ENCODE data around the gene UNK. TPM values are rescaled to one million over a fixed set of nuclear protein-coding genes. Genes with fewer than 3 reads are reported as not detected.

The UNK gene, protein sequence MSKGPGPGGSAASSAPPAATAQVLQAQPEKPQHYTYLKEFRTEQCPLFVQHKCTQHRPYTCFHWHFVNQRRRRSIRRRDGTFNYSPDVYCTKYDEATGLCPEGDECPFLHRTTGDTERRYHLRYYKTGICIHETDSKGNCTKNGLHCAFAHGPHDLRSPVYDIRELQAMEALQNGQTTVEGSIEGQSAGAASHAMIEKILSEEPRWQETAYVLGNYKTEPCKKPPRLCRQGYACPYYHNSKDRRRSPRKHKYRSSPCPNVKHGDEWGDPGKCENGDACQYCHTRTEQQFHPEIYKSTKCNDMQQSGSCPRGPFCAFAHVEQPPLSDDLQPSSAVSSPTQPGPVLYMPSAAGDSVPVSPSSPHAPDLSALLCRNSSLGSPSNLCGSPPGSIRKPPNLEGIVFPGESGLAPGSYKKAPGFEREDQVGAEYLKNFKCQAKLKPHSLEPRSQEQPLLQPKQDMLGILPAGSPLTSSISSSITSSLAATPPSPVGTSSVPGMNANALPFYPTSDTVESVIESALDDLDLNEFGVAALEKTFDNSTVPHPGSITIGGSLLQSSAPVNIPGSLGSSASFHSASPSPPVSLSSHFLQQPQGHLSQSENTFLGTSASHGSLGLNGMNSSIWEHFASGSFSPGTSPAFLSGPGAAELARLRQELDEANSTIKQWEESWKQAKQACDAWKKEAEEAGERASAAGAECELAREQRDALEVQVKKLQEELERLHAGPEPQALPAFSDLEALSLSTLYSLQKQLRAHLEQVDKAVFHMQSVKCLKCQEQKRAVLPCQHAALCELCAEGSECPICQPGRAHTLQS
- total RNA-seq, result 13.1 and 15.9 TPM in 2 replicates

DNA sequence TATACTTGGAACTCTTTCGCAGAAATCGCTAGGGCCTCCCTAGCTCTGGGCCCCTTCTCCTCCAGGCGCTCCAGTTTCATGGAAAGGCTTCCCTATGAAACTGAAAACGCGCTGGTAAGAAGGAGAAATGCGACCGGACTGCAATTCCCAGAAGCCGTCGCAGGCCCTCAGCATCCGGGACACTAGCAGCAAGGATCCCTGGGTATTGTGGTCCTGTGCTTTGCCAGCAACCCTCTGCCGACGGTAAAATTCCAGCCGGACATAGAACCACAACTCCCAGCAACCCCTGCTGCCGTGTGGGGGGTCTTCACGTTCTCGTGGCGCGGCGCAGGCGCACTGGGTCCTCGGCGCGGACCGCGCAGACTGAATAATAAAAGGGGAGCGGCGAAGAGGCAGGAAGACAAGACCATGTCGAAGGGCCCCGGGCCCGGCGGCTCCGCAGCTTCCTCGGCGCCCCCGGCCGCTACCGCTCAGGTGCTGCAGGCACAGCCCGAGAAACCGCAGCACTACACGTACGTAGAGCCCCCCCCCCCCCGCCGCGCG, at the start of gene UNK:
UNK (plus strand) TSS at position 334 of the 543 bp plus-strand sequence; CDS start at position 409, 75 bp downstream.

DNA sequence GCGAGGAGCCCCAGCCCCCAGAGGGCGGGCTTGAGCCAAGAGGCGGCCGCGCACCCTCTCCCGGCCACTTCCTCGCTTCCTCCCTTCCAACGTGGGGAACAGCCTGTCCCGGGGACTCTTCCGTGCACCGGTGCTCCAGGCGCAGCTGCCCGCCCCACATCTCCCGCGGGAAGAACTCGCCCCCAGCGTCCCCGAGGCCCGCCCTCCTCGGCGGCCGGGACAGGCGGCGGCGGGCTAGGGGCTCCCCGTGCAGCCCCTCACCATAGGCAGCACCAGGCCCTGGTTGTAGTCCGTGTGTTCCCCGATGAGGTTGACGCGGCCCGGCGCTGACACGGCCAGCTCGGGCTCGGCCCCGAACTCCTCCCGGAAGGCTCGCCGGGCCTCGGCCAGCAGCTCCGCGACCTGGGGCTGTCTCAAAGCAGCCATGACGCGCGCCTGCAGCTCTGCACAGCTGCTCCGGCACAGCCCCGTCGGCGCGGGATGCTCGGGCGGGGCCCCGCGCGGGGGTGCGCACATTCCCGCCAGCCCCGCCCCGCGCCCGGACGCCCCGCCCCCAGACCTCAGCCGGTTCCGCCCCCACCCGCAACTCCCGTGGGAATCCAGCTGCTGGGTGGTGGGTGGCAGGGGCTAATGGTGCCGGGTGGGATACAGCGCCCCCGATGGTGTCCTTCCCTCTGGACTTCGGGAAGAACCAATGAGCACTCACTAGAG, 19.7 kb upstream of the UNK start, which contains the start of gene GALK1:
GALK1 (minus strand) TSS at position 482 of the 711 bp plus-strand sequence; CDS start at position 426, 56 bp downstream.

DNA sequence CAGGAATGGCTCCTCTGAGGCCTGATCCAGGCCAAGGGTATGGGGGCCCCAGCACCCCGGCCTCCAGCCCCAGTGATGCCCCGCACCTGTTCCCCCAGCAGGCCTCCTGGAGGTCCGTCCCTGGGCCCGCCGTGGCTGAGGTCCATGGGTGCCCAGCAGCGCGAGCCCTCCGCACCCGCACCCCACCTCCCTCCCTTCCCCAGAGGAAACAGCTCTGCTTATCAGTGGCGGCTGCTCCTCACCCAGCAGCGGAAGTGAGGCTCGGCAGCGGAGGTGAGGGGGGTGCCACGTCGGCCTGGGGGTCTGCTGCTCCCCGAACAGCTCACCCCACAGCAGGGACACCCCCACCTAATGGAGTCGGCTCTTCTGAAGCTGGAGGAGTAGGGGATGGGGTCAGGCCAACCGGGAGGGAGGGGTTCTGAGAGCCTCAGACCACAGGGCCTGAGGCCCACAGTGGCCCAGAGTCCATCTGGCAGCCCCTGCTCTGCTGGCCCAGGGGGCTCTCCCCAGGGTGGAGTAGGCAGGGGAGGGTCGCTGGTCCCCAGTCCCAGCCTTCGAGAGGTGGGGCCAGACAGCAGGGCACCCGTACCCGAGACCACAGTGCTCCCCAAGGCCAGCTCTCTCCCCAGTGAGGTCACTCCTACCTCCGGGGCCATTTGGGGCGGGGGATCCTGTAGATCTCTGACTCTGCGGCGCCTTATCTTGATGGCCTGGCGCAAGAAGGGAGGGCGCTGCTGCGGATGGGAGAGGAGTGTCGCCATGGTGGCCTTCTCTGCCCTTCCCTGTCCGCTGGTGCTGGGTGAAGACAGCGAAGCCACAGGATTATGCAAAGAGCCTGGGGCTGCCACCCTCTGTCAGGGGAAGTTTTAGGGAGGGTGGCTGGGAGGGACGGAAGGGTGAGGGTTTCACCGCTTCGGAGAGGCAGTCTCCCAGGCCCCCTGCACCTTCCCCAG, 59.2 kb downstream of the UNK start, which contains the start of gene UNC13D:
UNC13D (minus strand) TSS at position 828 of the 953 bp plus-strand sequence; CDS start at position 761, 67 bp downstream.

DNA sequence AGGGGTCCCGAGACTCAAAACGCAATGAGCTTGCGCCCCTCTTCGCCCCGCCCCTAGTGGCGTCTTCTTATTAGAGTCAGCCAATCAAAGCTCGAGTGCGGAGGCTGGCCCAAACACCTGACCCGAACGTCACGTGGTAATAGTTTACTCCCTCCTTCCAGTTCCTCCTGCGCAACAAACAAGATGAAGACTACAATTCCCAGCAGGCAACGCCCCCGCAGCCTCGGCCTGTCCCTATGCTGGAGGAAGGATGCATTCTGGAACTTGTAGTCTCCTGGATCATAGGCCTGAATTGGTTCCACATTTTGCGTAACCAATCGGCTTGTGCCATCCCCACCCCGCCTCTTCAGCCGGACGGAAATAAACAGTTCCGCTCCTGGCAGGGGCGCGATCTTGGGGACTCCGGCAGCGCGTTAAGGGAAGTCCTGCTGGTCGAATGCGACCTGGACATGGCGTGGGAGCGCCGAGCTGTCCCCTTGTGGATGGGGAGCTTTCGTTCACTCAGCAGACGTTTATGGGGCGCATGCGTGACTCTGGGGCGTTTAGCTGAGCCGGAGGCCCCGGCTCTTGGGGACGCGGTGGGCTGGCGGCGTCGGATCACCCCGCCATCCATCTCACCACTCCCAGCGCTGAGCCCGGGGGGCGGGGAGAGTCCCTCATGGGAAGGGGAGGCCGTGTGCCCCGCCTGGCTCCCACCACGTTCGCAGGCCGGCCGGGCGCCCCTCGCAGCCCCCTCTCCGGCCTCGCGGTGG, 70.9 kb downstream of the UNK start, which contains the start of gene WBP2:
WBP2 (minus strand) TSS at position 26 of the 752 bp plus-strand sequence. CDS start 38 bp downstream, outside the sequence.

Other genes starting within 250 kb of the UNK start
- 3.3 and 4.2 TPM in 2 replicates for gene MYO15B, start 197.0 kb upstream of the UNK start, total RNA-seq
- gene SMIM5, start 151.4 kb upstream of the UNK start, total RNA-seq, result not detected in 2 replicates
- 16.0 and 19.9 TPM in 2 replicates for gene RECQL5, start 117.7 kb upstream of the UNK start, total RNA-seq
- 41.9 and 72.0 TPM in 2 replicates for gene SAP30BP, start 117.5 kb upstream of the UNK start, total RNA-seq
- 0.09 and 0.30 TPM in 2 replicates for gene ITGB4, start 63.3 kb upstream of the UNK start, total RNA-seq
- gene GALK1, start 19.6 kb upstream of the UNK start, total RNA-seq, result 22.2 and 27.9 TPM in 2 replicates
- gene UNC13D, start 59.6 kb downstream of the UNK start, total RNA-seq, result 0.83 and 2.4 TPM in 2 replicates
- gene WBP2, start 70.5 kb downstream of the UNK start, total RNA-seq, result 29.7 and 39.2 TPM in 2 replicates
- gene TRIM47, start 93.8 kb downstream of the UNK start, total RNA-seq, result 3.9 and 6.6 TPM in 2 replicates
- 19.0 and 19.1 TPM in 2 replicates for gene TRIM65, start 112.1 kb downstream of the UNK start, total RNA-seq
- gene MRPL38, start 120.1 kb downstream of the UNK start, total RNA-seq, result 31.2 and 37.1 TPM in 2 replicates
- 13.2 and 14.0 TPM in 2 replicates for gene FBF1, start 156.2 kb downstream of the UNK start, total RNA-seq
- 71.0 and 92.1 TPM in 2 replicates for gene ACOX1, start 194.4 kb downstream of the UNK start, total RNA-seq
- gene TEN1, start 194.4 kb downstream of the UNK start, total RNA-seq, result 12.6 and 13.7 TPM in 2 replicates
- gene CDK3, start 216.0 kb downstream of the UNK start, total RNA-seq, result 2.7 and 5.2 TPM in 2 replicates
- gene EVPL, start 242.5 kb downstream of the UNK start, total RNA-seq, result not detected in 2 replicates

Data from smooth muscle cell of the umbilical artery (primary cell).